ENCODE results near the gene MPHOSPH6.

GRCh38 chr16:82190386-82190785 lies 20.4 kb upstream of the MPHOSPH6 start:
- TF ChIP-seq POLR2A (IDR thresholded peaks at IDR 0.05; ENCODE audit: low read depth, low read length) = no peak
- no peak for TF ChIP-seq CTCF (IDR thresholded peaks at IDR 0.05; ENCODE audit: extremely low read depth in 1 of 2, insufficient read depth in 1 of 2, low read depth in 1 of 2, low read length in 2 of 2)
- TF ChIP-seq MYC (IDR thresholded peaks at IDR 0.05; ENCODE audit: low read depth, low read length) = no peak
- TF ChIP-seq POLR2AphosphoS5 (IDR thresholded peaks at IDR 0.05; ENCODE audit: insufficient read depth, low read depth, low read length) = no peak
- no peak for TF ChIP-seq EZH2 (IDR thresholded peaks at IDR 0.05; ENCODE audit: borderline replicate concordance, low read depth, low read length, severe bottlenecking)
- TF ChIP-seq MAX (IDR thresholded peaks at IDR 0.05; ENCODE audit: insufficient read depth, insufficient read length) = no peak
- no peak for TF ChIP-seq JUN (IDR thresholded peaks at IDR 0.05; ENCODE audit: borderline replicate concordance, insufficient read depth, insufficient read length, low read depth)
- no peak for TF ChIP-seq GATA2 (IDR thresholded peaks at IDR 0.05; ENCODE audit: insufficient read depth, insufficient read length, low read depth, low read length)

Measured in endothelial cell of umbilical vein (primary cell).